K562 (cell line): Measurements from ENCODE around the gene CFAP107.
A peak's percentile ranks its signal among the peaks of the same experiment; 100 is the strongest.

ENCODE experiments used
- ARID2 ChIP-seq: fragments of 450-650 bp; IDR thresholded peaks from 2 replicates; pipeline ENCODE4 v1.6.1; 2017; ENCODE audit warnings: antibody characterized with exemption, mild to moderate bottlenecking
- ARNT ChIP-seq, 2 experiments: fragments of 450-650 bp; IDR thresholded peaks; 2 replicates each; pipeline ENCODE4 v1.6.1; 2016; ENCODE audit warnings: mild to moderate bottlenecking in 1 of 2
- CHD1 ChIP-seq: fragments of 200-600 bp; sonication (generic); IDR thresholded peaks from one replicate; pipeline ENCODE4 v1.6.1; 2012; ENCODE audit warnings: mild to moderate bottlenecking, moderate library complexity, low read length, inconsistent platforms
- EP300 ChIP-seq: IDR thresholded peaks from 2 replicates; pipeline ENCODE4 v1.6.1; 2012; ENCODE audit warnings: low read length, improper control_type of control experiment
- KAT7 ChIP-seq: sonication (generic); formaldehyde crosslinking; IDR thresholded peaks from 2 replicates; pipeline ENCODE4 v1.8.0; 2022; ENCODE audit warnings: missing genetic modification reagents, mild to moderate bottlenecking, borderline replicate concordance
- MCM7 ChIP-seq, 2 experiments: fragments of 450-650 bp; IDR thresholded peaks; 2 replicates each; pipeline ENCODE4 v1.6.1; 2016 to 2018
- MXI1 ChIP-seq: IDR thresholded peaks from 2 replicates; pipeline ENCODE4 v1.6.1; 2011; ENCODE audit warnings: low read depth, mild to moderate bottlenecking, improper control_type of control experiment, low read length
- NRF1 ChIP-seq, 2 experiments: fragments of 450-650 bp; IDR thresholded peaks in 1 of 2; conservative IDR thresholded peaks in 1 of 2; 2 replicates each; pipeline ENCODE4 v1.6.1; 2014; ENCODE audit warnings: mild to moderate bottlenecking in 2 of 2
- SMC3 ChIP-seq: conservative IDR thresholded peaks from 2 replicates; pipeline ENCODE4 v1.6.1; 2011; ENCODE audit warnings: low read depth, low read length, improper control_type of control experiment; ENCODE audit not compliant: insufficient read depth
- SRSF1 ChIP-seq: fragments of 200-400 bp; formaldehyde crosslinking; IDR thresholded peaks from 2 replicates; pipeline ENCODE4 v1.6.1; 2017; ENCODE audit warnings: mild to moderate bottlenecking, low read depth, low read length, moderate library complexity
- TCF7L2 ChIP-seq: fragments of 150-350 bp; IDR thresholded peaks from 2 replicates; pipeline ENCODE4 v1.6.1; 2016; ENCODE audit warnings: low read depth, mild to moderate bottlenecking, low read length, moderate library complexity
- TF ChIP-seq, protein P1 (sequence below): sonication (generic); formaldehyde crosslinking; IDR thresholded peaks from 2 replicates; pipeline ENCODE4 v1.9.0; 2022; ENCODE audit warnings: mild to moderate bottlenecking, missing genetic modification reagents
- TF ChIP-seq, protein P2 (sequence below): sonication (generic); formaldehyde crosslinking; IDR thresholded peaks from 2 replicates; pipeline ENCODE4 v1.8.1; 2022; ENCODE audit warnings: missing genetic modification reagents
- TF ChIP-seq, protein P3 (sequence below), 2 experiments: fragments of 450-650 bp; IDR thresholded peaks; 2 replicates each; pipeline ENCODE4 v1.6.1; 2016

- TF ChIP-seq TCF7L2 (no peak), KAT7 (no peak), CHD1 (no peak), MCM7 (IDR thresholded peaks at IDR 0.05) (no peak), ARNT (IDR thresholded peaks at IDR 0.05) (no peak), SMC3 (no peak), EP300 (peak; percentile 67; the same call in 1 of the 2 replicates), MXI1 (no peak), NRF1 (conservative IDR thresholded peaks at IDR 0.05 in 1 of 2, IDR thresholded peaks at IDR 0.05 in 1 of 2) (no peak), SRSF1 (no peak), ARID2 (no peak)
- TF ChIP-seq, protein P1, sequence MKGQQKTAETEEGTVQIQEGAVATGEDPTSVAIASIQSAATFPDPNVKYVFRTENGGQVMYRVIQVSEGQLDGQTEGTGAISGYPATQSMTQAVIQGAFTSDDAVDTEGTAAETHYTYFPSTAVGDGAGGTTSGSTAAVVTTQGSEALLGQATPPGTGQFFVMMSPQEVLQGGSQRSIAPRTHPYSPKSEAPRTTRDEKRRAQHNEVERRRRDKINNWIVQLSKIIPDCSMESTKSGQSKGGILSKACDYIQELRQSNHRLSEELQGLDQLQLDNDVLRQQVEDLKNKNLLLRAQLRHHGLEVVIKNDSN (CRISPR knock-in tag): no peak
- TF ChIP-seq, protein P2, sequence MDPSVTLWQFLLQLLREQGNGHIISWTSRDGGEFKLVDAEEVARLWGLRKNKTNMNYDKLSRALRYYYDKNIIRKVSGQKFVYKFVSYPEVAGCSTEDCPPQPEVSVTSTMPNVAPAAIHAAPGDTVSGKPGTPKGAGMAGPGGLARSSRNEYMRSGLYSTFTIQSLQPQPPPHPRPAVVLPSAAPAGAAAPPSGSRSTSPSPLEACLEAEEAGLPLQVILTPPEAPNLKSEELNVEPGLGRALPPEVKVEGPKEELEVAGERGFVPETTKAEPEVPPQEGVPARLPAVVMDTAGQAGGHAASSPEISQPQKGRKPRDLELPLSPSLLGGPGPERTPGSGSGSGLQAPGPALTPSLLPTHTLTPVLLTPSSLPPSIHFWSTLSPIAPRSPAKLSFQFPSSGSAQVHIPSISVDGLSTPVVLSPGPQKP (CRISPR knock-in tag): no peak
- TF ChIP-seq, protein P3, sequence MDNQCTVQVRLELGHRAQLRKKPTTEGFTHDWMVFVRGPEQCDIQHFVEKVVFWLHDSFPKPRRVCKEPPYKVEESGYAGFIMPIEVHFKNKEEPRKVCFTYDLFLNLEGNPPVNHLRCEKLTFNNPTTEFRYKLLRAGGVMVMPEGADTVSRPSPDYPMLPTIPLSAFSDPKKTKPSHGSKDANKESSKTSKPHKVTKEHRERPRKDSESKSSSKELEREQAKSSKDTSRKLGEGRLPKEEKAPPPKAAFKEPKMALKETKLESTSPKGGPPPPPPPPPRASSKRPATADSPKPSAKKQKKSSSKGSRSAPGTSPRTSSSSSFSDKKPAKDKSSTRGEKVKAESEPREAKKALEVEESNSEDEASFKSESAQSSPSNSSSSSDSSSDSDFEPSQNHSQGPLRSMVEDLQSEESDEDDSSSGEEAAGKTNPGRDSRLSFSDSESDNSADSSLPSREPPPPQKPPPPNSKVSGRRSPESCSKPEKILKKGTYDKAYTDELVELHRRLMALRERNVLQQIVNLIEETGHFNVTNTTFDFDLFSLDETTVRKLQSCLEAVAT (IDR thresholded peaks at IDR 0.05): no peak
These were observed at the start of gene CFAP107 for GRCh38 chr1:12745992-12746323.
